ENCODE results near the gene SNX2. TPM values are rescaled to one million over a fixed set of nuclear protein-coding genes. Genes with fewer than 3 reads are reported as not detected.

SNX2 gene
- total and polyA plus RNA-seq, 4 donors: 25.5 to 57.0 (median 34.3) TPM

GRCh38 chr5:122743261-122743660, 31.6 kb upstream of the SNX2 start:
- Histone ChIP-seq H3K4me3 (ENCODE audit: low read depth in 1 of 3, low read length in 3 of 3) (no peak overlapping the region), H3K9me3 (ENCODE audit: control insufficient read depth in 4 of 4, low read length in 3 of 4) (no peaks in the 10 kb centered on the region), H3K9ac (ENCODE audit: low read depth in 1 of 2, low read length in 2 of 2) (no peak overlapping the region), H3K36me3 (ENCODE audit: control insufficient read depth in 4 of 4, insufficient read depth in 3 of 4, low read depth in 1 of 4, low read length in 3 of 4) (no peaks in the 10 kb centered on the region), H3K27me3 (ENCODE audit: control insufficient read depth in 4 of 4, insufficient read depth in 4 of 4, low read length in 3 of 4) (no peaks in the 10 kb centered on the region), H3K4me1 (ENCODE audit: control insufficient read depth in 4 of 4, insufficient read depth in 4 of 4, low read length in 3 of 4) (no peaks in the 10 kb centered on the region), H3K27ac (ENCODE audit: low read depth in 1 of 2, low read length in 2 of 2) (no peak overlapping the region)
- no peak for TF ChIP-seq HNF4A (conservative IDR thresholded peaks at IDR 0.05)
- no peak for TF ChIP-seq TAF1 (conservative IDR thresholded peaks at IDR 0.05)
- no peak for TF ChIP-seq MAX (IDR thresholded peaks at IDR 0.05)
- no peak for TF ChIP-seq SP1 (IDR thresholded peaks at IDR 0.05)
- TF ChIP-seq GABPA (IDR thresholded peaks at IDR 0.05 in 1 of 2, conservative IDR thresholded peaks at IDR 0.05 in 1 of 2): no peak
- no peak for TF ChIP-seq FOXA2 (IDR thresholded peaks at IDR 0.05)
- no peak for TF ChIP-seq CTCF (IDR thresholded peaks at IDR 0.05; ENCODE audit: low read depth, low read length, missing input control)
- no peak for TF ChIP-seq HNF4G (IDR thresholded peaks at IDR 0.05)
- TF ChIP-seq YY1 (IDR thresholded peaks at IDR 0.05): no peak
- no peak for TF ChIP-seq ZBTB33 (IDR thresholded peaks at IDR 0.05)
- no peak for TF ChIP-seq NR2F2 (IDR thresholded peaks at IDR 0.05)
- 83% methylated on average over 3 of the region's 3 CpGs for WGBS
- no peak for DNase-seq (ENCODE audit: low spot score)

GRCh38 chr5:122745597-122745996, 29.3 kb upstream of the SNX2 start:
- H3K4me1 ChIP-seq (ENCODE audit: control insufficient read depth in 4 of 4, insufficient read depth in 4 of 4, low read length in 3 of 4): no peaks in the 10 kb centered on the region
- H3K27ac ChIP-seq (ENCODE audit: low read depth in 1 of 2, low read length in 2 of 2): no peak overlapping the region
- TF ChIP-seq EGR1 (IDR thresholded peaks at IDR 0.05; ENCODE audit: low read depth in 2 of 2) (no peak), YY1 (IDR thresholded peaks at IDR 0.05) (no peak), MAX (IDR thresholded peaks at IDR 0.05) (no peak), FOXA1 (IDR thresholded peaks at IDR 0.05) (no peak), GABPA (IDR thresholded peaks at IDR 0.05 in 1 of 2, conservative IDR thresholded peaks at IDR 0.05 in 1 of 2) (no peak)
- H3K4me3 ChIP-seq (ENCODE audit: low read depth in 1 of 3, low read length in 3 of 3): no peak overlapping the region
- no peaks in the 10 kb centered on the region for H3K27me3 ChIP-seq (ENCODE audit: control insufficient read depth in 4 of 4, insufficient read depth in 4 of 4, low read length in 3 of 4)
- no peak for DNase-seq (ENCODE audit: low spot score)
- H3K9me3 ChIP-seq (ENCODE audit: control insufficient read depth in 4 of 4, low read length in 3 of 4): no peaks in the 10 kb centered on the region
- 88% methylated on average over 2 of the region's 2 CpGs for WGBS
- H3K9ac ChIP-seq (ENCODE audit: low read depth in 1 of 2, low read length in 2 of 2): no peak overlapping the region
- H3K36me3 ChIP-seq (ENCODE audit: control insufficient read depth in 4 of 4, insufficient read depth in 3 of 4, low read depth in 1 of 4, low read length in 3 of 4): no peaks in the 10 kb centered on the region

GRCh38 chr5:122749886-122750285, 25.0 kb upstream of the SNX2 start:
- H3K27ac ChIP-seq (ENCODE audit: low read depth in 1 of 2, low read length in 2 of 2): no peak overlapping the region
- no peak for TF ChIP-seq SP1 (IDR thresholded peaks at IDR 0.05)
- no peak for TF ChIP-seq EGR1 (IDR thresholded peaks at IDR 0.05; ENCODE audit: low read depth in 2 of 2)
- no peak for TF ChIP-seq ZBTB33 (IDR thresholded peaks at IDR 0.05)
- TF ChIP-seq HNF4A (conservative IDR thresholded peaks at IDR 0.05): no peak
- TF ChIP-seq HNF4G (IDR thresholded peaks at IDR 0.05): no peak
- TF ChIP-seq JUND (IDR thresholded peaks at IDR 0.05): no peak
- TF ChIP-seq RXRA (IDR thresholded peaks at IDR 0.05): no peak
- no peak for TF ChIP-seq CTCF (IDR thresholded peaks at IDR 0.05; ENCODE audit: low read depth, low read length, missing input control)
- no peak for TF ChIP-seq FOXA2 (IDR thresholded peaks at IDR 0.05)
- TF ChIP-seq GABPA (IDR thresholded peaks at IDR 0.05 in 1 of 2, conservative IDR thresholded peaks at IDR 0.05 in 1 of 2): no peak
- TF ChIP-seq NR2F2 (IDR thresholded peaks at IDR 0.05): no peak
- no peak for TF ChIP-seq RAD21 (IDR thresholded peaks at IDR 0.05)
- no peak for TF ChIP-seq MAX (IDR thresholded peaks at IDR 0.05)
- H3K4me1 ChIP-seq (ENCODE audit: control insufficient read depth in 4 of 4, insufficient read depth in 4 of 4, low read length in 3 of 4): no peaks in the 10 kb centered on the region
- no peak for DNase-seq (ENCODE audit: low spot score)
- no peaks in the 10 kb centered on the region for H3K27me3 ChIP-seq (ENCODE audit: control insufficient read depth in 4 of 4, insufficient read depth in 4 of 4, low read length in 3 of 4)
- no peak overlapping the region for H3K9ac ChIP-seq (ENCODE audit: low read depth in 1 of 2, low read length in 2 of 2)
- no peak overlapping the region for H3K4me3 ChIP-seq (ENCODE audit: low read depth in 1 of 3, low read length in 3 of 3)
- WGBS: 54% methylated on average over 2 of the region's 2 CpGs
- H3K9me3 ChIP-seq (ENCODE audit: control insufficient read depth in 4 of 4, low read length in 3 of 4): no peaks in the 10 kb centered on the region
- H3K36me3 ChIP-seq (ENCODE audit: control insufficient read depth in 4 of 4, insufficient read depth in 3 of 4, low read depth in 1 of 4, low read length in 3 of 4): no peaks in the 10 kb centered on the region
